BJ (cell line): ENCODE measurements around the gene SPINK7. TPM values are rescaled to one million over a fixed set of nuclear protein-coding genes. Genes with fewer than 3 reads are reported as not detected.

Experiments
- CTCF ChIA-PET: fragments of 350-600 bp; formaldehyde crosslinking; extraction: SDS; loops from one replicate; lab custom pipeline; 2021; ENCODE audit warnings: antibody characterized with exemption, inconsistent platforms; lab: Yijun Ruan, JAX
- POLR2A ChIA-PET: fragments of 300-600 bp; sonication (Branson Sonifier 250); formaldehyde crosslinking; extraction: SDS; loops from one replicate; lab custom pipeline; 2021; ENCODE audit warnings: antibody characterized with exemption; lab: Charles Lee
- DNase-seq: peaks from one replicate; pipeline ENCODE4 v3.0.0-alpha.2; 2011; ENCODE audit warnings: low read depth
- H3K27me3 ChIP-seq: 2 replicates; pipeline ENCODE4 v1.6.0; 2011; ENCODE audit warnings: low read length; ENCODE audit not compliant: control insufficient read depth, insufficient read depth
- H3K36me3 ChIP-seq: 2 replicates; pipeline ENCODE4 v1.5.1; 2011; ENCODE audit warnings: low read length; ENCODE audit not compliant: control insufficient read depth, insufficient read depth
- H3K4me3 ChIP-seq: 2 replicates; pipeline ENCODE4 v1.5.1; 2011; ENCODE audit warnings: low read depth, mild to moderate bottlenecking, control low read depth, low read length
- CTCF ChIP-seq: IDR thresholded peaks from 2 replicates; pipeline ENCODE4 v1.5.1; 2011; ENCODE audit warnings: low read depth, mild to moderate bottlenecking, control low read depth, inconsistent platforms, low read length, moderate library complexity; ENCODE audit not compliant: insufficient read depth
- polyA plus RNA-seq: library from polyadenylated mRNA; depleted of rRNA; stranded (reverse); fragments of >200 nt; gene quantifications from 2 replicates; pipeline ENCODE4 v1.2.3, GENCODE V29; 2011

SPINK7 gene
- polyA plus RNA-seq, 1 experiment = not detected

GRCh38 chr5:148335259-148335658 lies 23.0 kb downstream of the SPINK7 start, which contains the start of gene SPINK9:
Gene SPINK9 (plus strand): TSS chr5:148335559. CDS start chr5:148335614, 55 bp downstream.
- POLR2A ChIA-PET = no interaction called here

GRCh38 chr5:148336704-148337435 lies 24.6 kb downstream of the SPINK7 start:
- CTCF ChIA-PET = interaction anchor here (1.0 kb wide), 1 partner anchor 15 kb away, joined by 4 read pairs; no protein-coding TSS in a partner anchor
- POLR2A ChIA-PET = no interaction called here
- no peak for TF ChIP-seq CTCF
- Histone ChIP-seq H3K4me3 (no peak overlapping the region), H3K27me3 (no peaks in the 10 kb centered on the region), H3K36me3 (no peaks in the 10 kb centered on the region)
- no peak for DNase-seq

More at GRCh38 chr5:148335259-148335658, 23.0 kb downstream of the SPINK7 start, which contains the start of gene SPINK9:
- CTCF ChIA-PET = no interaction called here
- TF ChIP-seq CTCF = no peak
- no peaks in the 10 kb centered on the region for H3K27me3 ChIP-seq
- no peaks in the 10 kb centered on the region for H3K36me3 ChIP-seq
- DNase-seq = no peak
- no peak within 1 kb of the TSS for H3K4me3 ChIP-seq

- DNase-seq = no peak
- Histone ChIP-seq H3K27me3 (no peaks in the 10 kb centered on the region), H3K4me3 (no peak overlapping the region), H3K36me3 (no peaks in the 10 kb centered on the region)
- POLR2A ChIA-PET = no interaction called here
- CTCF ChIA-PET = no interaction called here
- TF ChIP-seq CTCF = no peak
Observed at GRCh38 chr5:148342371-148343045, 30.3 kb downstream of the SPINK7 start.

- no peak for TF ChIP-seq CTCF
- Histone ChIP-seq H3K36me3 (no peaks in the 10 kb centered on the region), H3K4me3 (no peak overlapping the region), H3K27me3 (no peaks in the 10 kb centered on the region)
- ChIA-PET POLR2A (no interaction called here), CTCF (no interaction called here)
- DNase-seq = no peak
Observed at GRCh38 chr5:148343046-148343407, 30.8 kb downstream of the SPINK7 start.
